Measurements from ENCODE around the gene TUFT1.
A peak's percentile ranks its signal among the peaks of the same experiment; 100 is the strongest.

Gene TUFT1

GRCh38 chr1:151583796-151584195 is 43.7 kb downstream of the TUFT1 start:
- H3K4me3 ChIP-seq (replicated peaks; ENCODE audit: low read depth, low read length) = no peak overlapping the region
- no peak for DNase-seq (ENCODE audit: low read depth)
- no peak for TF ChIP-seq CTCF (IDR thresholded peaks at IDR 0.05; ENCODE audit: low read length, missing control alignments)

GRCh38 chr1:151584278-151584677 is 44.2 kb downstream of the TUFT1 start:
- no peak for TF ChIP-seq CTCF (IDR thresholded peaks at IDR 0.05; ENCODE audit: low read length, missing control alignments)
- no peak overlapping the region for H3K4me3 ChIP-seq (replicated peaks; ENCODE audit: low read depth, low read length)
- DNase-seq (ENCODE audit: low read depth) = no peak

GRCh38 chr1:151584780-151585179 is 44.7 kb downstream of the TUFT1 start:
- TF ChIP-seq CTCF (IDR thresholded peaks at IDR 0.05; ENCODE audit: low read length, missing control alignments) = no peak
- DNase-seq (ENCODE audit: low read depth) = no peak

GRCh38 chr1:151585622-151586021 is 45.5 kb downstream of the TUFT1 start:
- no peak for TF ChIP-seq CTCF (IDR thresholded peaks at IDR 0.05; ENCODE audit: low read length, missing control alignments)
- peak; percentile 43 for DNase-seq (ENCODE audit: low read depth)

More at GRCh38 chr1:151584780-151585179, 44.7 kb downstream of the TUFT1 start:
- no peak overlapping the region for H3K4me3 ChIP-seq (replicated peaks; ENCODE audit: low read depth, low read length)

GRCh38 chr1:151590961-151591360 is 50.9 kb downstream of the TUFT1 start:
- no peak for TF ChIP-seq CTCF (IDR thresholded peaks at IDR 0.05; ENCODE audit: low read length, missing control alignments)
- no peak overlapping the region for H3K4me3 ChIP-seq (replicated peaks; ENCODE audit: low read depth, low read length)
- no peak for DNase-seq (ENCODE audit: low read depth)

More at GRCh38 chr1:151585622-151586021, 45.5 kb downstream of the TUFT1 start:
- no peak overlapping the region for H3K4me3 ChIP-seq (replicated peaks; ENCODE audit: low read depth, low read length)

GRCh38 chr1:151593730-151594129 is 53.6 kb downstream of the TUFT1 start:
- DNase-seq (ENCODE audit: low read depth) = no peak
- no peak overlapping the region for H3K4me3 ChIP-seq (replicated peaks; ENCODE audit: low read depth, low read length)
- no peak for TF ChIP-seq CTCF (IDR thresholded peaks at IDR 0.05; ENCODE audit: low read length, missing control alignments)

GRCh38 chr1:151594143-151594625 is 54.1 kb downstream of the TUFT1 start:
- DNase-seq (ENCODE audit: low read depth) = peak; percentile 53
- TF ChIP-seq CTCF (IDR thresholded peaks at IDR 0.05; ENCODE audit: low read length, missing control alignments) = peak; percentile 94
- H3K4me3 ChIP-seq (replicated peaks; ENCODE audit: low read depth, low read length) = no peak overlapping the region

Measured in fibroblast of pulmonary artery (primary cell).